ENCODE data around the gene RAB1A.

DNA sequence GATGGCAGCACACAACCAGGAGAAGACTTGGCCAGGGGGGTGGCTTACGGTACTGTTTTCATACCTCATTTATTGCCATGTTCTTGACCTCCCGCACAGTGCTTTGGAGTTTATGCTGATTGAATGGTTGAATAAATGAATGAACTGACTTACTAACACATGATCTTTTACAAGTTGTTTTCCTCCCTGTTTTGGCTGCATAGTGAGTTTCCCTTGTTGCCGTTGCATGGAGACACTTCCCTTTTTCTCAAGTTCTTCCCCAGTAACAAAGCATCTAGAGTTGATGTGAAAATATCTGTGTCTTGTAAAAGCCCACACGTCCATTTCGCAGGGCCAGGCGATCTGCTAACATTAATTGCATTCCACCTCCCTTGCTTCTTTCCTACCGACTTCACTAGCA, 35.7 kb upstream of the RAB1A start:
- TF ChIP-seq, protein P1, sequence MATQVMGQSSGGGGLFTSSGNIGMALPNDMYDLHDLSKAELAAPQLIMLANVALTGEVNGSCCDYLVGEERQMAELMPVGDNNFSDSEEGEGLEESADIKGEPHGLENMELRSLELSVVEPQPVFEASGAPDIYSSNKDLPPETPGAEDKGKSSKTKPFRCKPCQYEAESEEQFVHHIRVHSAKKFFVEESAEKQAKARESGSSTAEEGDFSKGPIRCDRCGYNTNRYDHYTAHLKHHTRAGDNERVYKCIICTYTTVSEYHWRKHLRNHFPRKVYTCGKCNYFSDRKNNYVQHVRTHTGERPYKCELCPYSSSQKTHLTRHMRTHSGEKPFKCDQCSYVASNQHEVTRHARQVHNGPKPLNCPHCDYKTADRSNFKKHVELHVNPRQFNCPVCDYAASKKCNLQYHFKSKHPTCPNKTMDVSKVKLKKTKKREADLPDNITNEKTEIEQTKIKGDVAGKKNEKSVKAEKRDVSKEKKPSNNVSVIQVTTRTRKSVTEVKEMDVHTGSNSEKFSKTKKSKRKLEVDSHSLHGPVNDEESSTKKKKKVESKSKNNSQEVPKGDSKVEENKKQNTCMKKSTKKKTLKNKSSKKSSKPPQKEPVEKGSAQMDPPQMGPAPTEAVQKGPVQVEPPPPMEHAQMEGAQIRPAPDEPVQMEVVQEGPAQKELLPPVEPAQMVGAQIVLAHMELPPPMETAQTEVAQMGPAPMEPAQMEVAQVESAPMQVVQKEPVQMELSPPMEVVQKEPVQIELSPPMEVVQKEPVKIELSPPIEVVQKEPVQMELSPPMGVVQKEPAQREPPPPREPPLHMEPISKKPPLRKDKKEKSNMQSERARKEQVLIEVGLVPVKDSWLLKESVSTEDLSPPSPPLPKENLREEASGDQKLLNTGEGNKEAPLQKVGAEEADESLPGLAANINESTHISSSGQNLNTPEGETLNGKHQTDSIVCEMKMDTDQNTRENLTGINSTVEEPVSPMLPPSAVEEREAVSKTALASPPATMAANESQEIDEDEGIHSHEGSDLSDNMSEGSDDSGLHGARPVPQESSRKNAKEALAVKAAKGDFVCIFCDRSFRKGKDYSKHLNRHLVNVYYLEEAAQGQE (IDR thresholded peaks at IDR 0.05; ENCODE audit: insufficient read depth in 1 of 2, low read depth in 2 of 2, low read length in 2 of 2): no peak
- TF ChIP-seq TAF1 (IDR thresholded peaks at IDR 0.05; ENCODE audit: borderline replicate concordance, insufficient read depth, low read length) (no peak), FOXP2 (optimal IDR thresholded peaks at IDR 0.05; ENCODE audit: borderline replicate concordance, extremely low read depth, extremely low read length, insufficient read depth) (no peak), POLR2AphosphoS5 (IDR thresholded peaks at IDR 0.05; ENCODE audit: low read depth, low read length) (no peak)

All from PFSK-1 (cell line).